ENCODE results near the gene DUT. TPM values are rescaled to one million over a fixed set of nuclear protein-coding genes. Genes with fewer than 3 reads are reported as not detected.

DUT gene
- polyA plus RNA-seq, 3 donors, result 43.8 to 71.9 (median 62.3) TPM

GRCh38 chr15:48323294-48323693, 7.9 kb upstream of the DUT start:
- no peaks in the 10 kb centered on the region for H4K20me1 ChIP-seq (ENCODE audit: insufficient read depth, low read length)
- no peak for DNase-seq
- no peaks in the 10 kb centered on the region for H3K36me3 ChIP-seq (replicated peaks in 1 of 2; ENCODE audit: control insufficient read depth in 1 of 2, insufficient read depth in 2 of 2, low read length in 2 of 2)
- H3K36me3 Mint-ChIP-seq, result peaks cover 0 to 2% of the 10 kb centered on the region in 2 donors
- H2AFZ ChIP-seq (ENCODE audit: insufficient read depth, low read depth, low read length, poor library complexity, severe bottlenecking), result no peak overlapping the region
- no peak overlapping the region for H3K4me3 Mint-ChIP-seq
- peaks cover 0 to 2% of the 10 kb centered on the region in 2 donors for H3K4me1 ChIP-seq (ENCODE audit: control insufficient read depth in 1 of 2, insufficient read depth in 2 of 2, low read length in 2 of 2)
- no peak overlapping the region for H3K27ac ChIP-seq (ENCODE audit: low read depth in 1 of 2, low read length in 2 of 2)
- H3K27me3 Mint-ChIP-seq (ENCODE audit: low read depth in 3 of 3), result peaks cover 0 to 2% (median 1%) of the 10 kb centered on the region in 3 donors
- TF ChIP-seq CTCF (IDR thresholded peaks at IDR 0.05), result no peak
- no peaks in the 10 kb centered on the region for H3K27me3 ChIP-seq (ENCODE audit: control insufficient read depth in 2 of 2, insufficient read depth in 2 of 2, low read length in 2 of 2)
- peaks cover 11% of the 10 kb centered on the region for H3K4me1 Mint-ChIP-seq
- H3K79me2 ChIP-seq (ENCODE audit: insufficient read depth, low read length), result no peaks in the 10 kb centered on the region
- no peaks in the 10 kb centered on the region for H3K9me3 ChIP-seq (replicated peaks in 1 of 2; ENCODE audit: control insufficient read depth in 1 of 2, insufficient read depth in 1 of 2, low read length in 2 of 2)
- no peak overlapping the region for H3K27ac Mint-ChIP-seq
- H3K9ac ChIP-seq (ENCODE audit: insufficient read depth, low read length, poor library complexity, severe bottlenecking), result no peak overlapping the region
- 97% methylated on average over 5 of the region's 7 CpGs for WGBS (ENCODE audit: insufficient coverage)
- H3K4me2 ChIP-seq (replicated peaks; ENCODE audit: extremely low read depth, low read length, poor library complexity, severe bottlenecking), result no peak overlapping the region
- H3K4me3 ChIP-seq (replicated peaks in 1 of 3; ENCODE audit: low read depth in 2 of 3, low read length in 3 of 3), result no peak overlapping the region
- H3K9me3 Mint-ChIP-seq, result peaks cover 0 to 2% (median 0%) of the 10 kb centered on the region in 7 donors
- intact Hi-C loops (cut with micrococcal nuclease), result no loop called here

- no peak overlapping the region for H2AFZ ChIP-seq (ENCODE audit: insufficient read depth, low read depth, low read length, poor library complexity, severe bottlenecking)
- intact Hi-C loops (cut with micrococcal nuclease), result no loop called here
- no peak overlapping the region for H3K27ac ChIP-seq (ENCODE audit: low read depth in 1 of 2, low read length in 2 of 2)
- H3K9ac ChIP-seq (ENCODE audit: insufficient read depth, low read length, poor library complexity, severe bottlenecking), result no peak overlapping the region
- Mint-ChIP-seq H3K27ac (no peak overlapping the region), H3K9me3 (peaks cover 0 to 2% (median 0%) of the 10 kb centered on the region in 7 donors), H3K36me3 (peaks cover 0 to 2% of the 10 kb centered on the region in 2 donors), H3K27me3 (ENCODE audit: low read depth in 3 of 3) (peaks cover 0 to 1% (median 0%) of the 10 kb centered on the region in 3 donors), H3K4me1 (peaks cover 11% of the 10 kb centered on the region), H3K4me3 (no peak overlapping the region)
- no peaks in the 10 kb centered on the region for H3K27me3 ChIP-seq (ENCODE audit: control insufficient read depth in 2 of 2, insufficient read depth in 2 of 2, low read length in 2 of 2)
- no peak for DNase-seq
- H3K36me3 ChIP-seq (replicated peaks in 1 of 2; ENCODE audit: control insufficient read depth in 1 of 2, insufficient read depth in 2 of 2, low read length in 2 of 2), result no peaks in the 10 kb centered on the region
- no peak for TF ChIP-seq CTCF (IDR thresholded peaks at IDR 0.05)
- H4K20me1 ChIP-seq (ENCODE audit: insufficient read depth, low read length), result no peaks in the 10 kb centered on the region
- H3K9me3 ChIP-seq (replicated peaks in 1 of 2; ENCODE audit: control insufficient read depth in 1 of 2, insufficient read depth in 1 of 2, low read length in 2 of 2), result no peaks in the 10 kb centered on the region
- peaks cover 0 to 2% of the 10 kb centered on the region in 2 donors for H3K4me1 ChIP-seq (ENCODE audit: control insufficient read depth in 1 of 2, insufficient read depth in 2 of 2, low read length in 2 of 2)
- peaks cover 5% of the 10 kb centered on the region for H3K79me2 ChIP-seq (ENCODE audit: insufficient read depth, low read length)
- 96% methylated on average over 4 of the region's 5 CpGs for WGBS (ENCODE audit: insufficient coverage)
- H3K4me2 ChIP-seq (replicated peaks; ENCODE audit: extremely low read depth, low read length, poor library complexity, severe bottlenecking), result no peak overlapping the region
- no peak overlapping the region for H3K4me3 ChIP-seq (replicated peaks in 1 of 3; ENCODE audit: low read depth in 2 of 3, low read length in 3 of 3)
Measured at GRCh38 chr15:48324949-48325348, 6.3 kb upstream of the DUT start.
